Ammon's horn (tissue), 1 donor: ENCODE measurements around the gene GCLC.
"Not testable (repeated sequence)": the region's sequence is repeated elsewhere in the genome, so short reads cannot be mapped to it uniquely, and the experiment has no call there.

Experiments
- DNase-seq: peaks from one replicate; pipeline ENCODE4 v3.0.0-alpha.2; 2016; ENCODE audit warnings: low spot score

The GCLC gene

DNA sequence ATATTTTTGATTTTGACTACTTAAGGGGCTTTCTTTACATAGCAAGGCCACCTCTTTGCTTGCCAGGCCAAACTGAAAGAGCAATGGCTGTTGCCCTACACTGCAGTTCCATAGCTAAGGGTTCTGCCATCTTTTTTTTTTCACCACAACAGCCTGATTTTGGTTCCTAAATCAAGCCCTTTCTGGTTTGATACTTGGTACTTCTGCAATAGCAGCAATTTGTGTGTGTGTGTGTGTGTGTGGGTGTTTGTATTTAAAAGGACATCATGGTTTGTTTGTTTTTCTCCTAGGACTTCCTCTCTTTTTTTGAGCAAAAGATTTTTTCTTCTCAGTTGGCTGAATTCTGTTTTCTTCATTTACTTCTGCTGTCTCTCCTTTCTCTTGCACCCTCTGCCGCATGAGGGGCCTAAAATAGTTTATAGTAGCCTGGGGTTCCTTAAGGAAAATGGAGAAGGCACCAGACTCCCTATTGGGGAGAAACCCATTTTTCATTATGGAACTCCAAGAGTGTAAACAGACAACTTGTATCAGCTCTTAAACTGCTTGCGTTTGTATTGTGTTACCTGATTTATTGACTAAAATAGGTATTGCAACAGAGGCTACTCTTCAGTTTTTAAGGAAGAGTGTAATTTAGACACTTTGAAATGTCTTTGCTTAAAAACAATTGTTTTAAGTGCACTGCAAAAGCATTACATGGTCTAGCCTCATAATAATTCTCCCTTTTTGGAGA is 12.2 kb upstream of the GCLC start:
- DNase-seq = no peak

- not testable (repeated sequence) for DNase-seq
These were observed 8.7 kb upstream of the GCLC start for GRCh38 chr6:53553600-53553999.

GRCh38 chr6:53551681-53552080 is 6.8 kb upstream of the GCLC start:
- not testable (repeated sequence) for DNase-seq

DNA sequence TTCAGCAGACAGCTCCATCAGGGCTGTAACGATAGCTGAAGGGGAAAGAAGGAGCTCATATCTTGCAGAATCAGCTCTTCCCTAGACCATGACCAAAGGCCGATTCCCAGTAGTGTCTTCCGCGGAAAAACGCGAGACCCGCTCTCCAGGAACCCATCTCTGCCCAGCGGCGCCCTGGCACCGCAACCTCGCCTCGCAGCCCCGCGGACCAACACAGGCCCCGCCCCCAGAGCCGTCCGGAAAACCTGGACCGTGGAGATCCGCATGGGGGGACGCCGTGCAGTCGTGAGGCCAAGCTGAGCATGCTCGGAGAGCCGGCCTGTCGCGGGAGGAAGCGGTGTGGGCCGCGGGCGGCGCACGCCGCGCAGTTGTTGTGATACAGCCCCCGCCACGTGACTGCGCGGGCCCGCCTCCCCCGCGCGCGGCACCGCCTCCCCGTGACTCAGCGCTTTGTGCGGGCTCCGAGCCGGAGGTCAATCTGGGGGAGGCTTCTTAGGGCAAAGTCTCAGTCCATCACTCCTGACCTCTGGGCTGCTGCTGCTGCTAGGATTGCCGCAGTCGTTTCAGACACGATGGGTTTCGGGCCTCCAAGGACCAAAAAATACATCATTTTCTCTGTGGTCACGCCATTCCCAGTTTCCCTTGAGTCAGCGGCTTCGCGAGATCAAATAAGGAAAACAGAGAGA is 3.1 kb upstream of the GCLC start:
- DNase-seq = peak; percentile 97

- DNase-seq = no peak
These were observed 2.4 kb upstream of the GCLC start for GRCh38 chr6:53547166-53547810.

DNA sequence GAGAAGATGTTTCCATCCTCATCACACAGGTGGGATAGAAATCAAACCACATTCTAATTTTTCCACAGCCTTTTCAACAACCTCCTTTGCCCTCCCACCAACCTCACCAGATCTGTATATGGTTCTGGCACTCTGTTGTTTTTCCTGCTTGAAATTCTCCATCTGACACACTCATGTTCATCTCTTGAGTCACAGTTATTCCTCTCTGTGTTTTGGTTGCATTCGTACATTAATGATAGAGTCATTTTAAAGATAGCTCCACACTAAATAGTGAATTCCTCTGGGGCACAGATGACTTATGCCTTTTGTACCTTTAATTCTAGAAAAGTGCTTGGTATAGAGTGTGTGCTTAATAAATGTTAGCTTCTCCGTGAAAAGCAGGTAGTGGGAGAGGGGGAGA is 1.4 kb upstream of the GCLC start:
- DNase-seq = no peak

GRCh38 chr6:53544217-53544469 is 758 bp downstream of the GCLC start:
- DNase-seq = no peak

- DNase-seq = peak; percentile 27
These were observed 1.3 kb downstream of the GCLC start for GRCh38 chr6:53543359-53544216.

GRCh38 chr6:53541900-53542299 is 3.0 kb downstream of the GCLC start:
- DNase-seq = no peak

- DNase-seq = no peak
These were observed 4.7 kb downstream of the GCLC start for GRCh38 chr6:53540129-53540692.

DNA sequence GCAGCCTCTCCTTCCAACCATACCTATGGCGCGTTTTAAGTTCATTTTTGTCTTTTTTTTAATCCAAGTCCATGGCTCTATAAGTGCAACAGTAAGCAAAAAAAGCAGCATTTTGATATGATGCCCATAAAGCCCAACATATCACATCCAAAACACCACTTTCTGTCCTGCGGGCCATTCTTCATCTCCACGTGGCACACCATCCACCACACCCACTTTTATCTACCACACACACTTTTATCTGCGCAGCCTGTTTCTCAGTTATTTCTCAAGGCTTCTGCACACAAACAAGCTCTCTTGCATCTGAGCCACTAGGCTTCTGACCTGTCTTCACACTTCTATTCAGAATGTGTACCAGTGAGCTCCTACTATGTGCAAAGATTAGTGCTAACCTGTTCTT is 5.3 kb downstream of the GCLC start:
- no peak for DNase-seq

- no peak for DNase-seq
These were observed 8.3 kb downstream of the GCLC start for GRCh38 chr6:53536561-53536960.

GRCh38 chr6:53532942-53533341 is 12.0 kb downstream of the GCLC start:
- no peak for DNase-seq

- no peak for DNase-seq
These were observed 12.7 kb downstream of the GCLC start for GRCh38 chr6:53532061-53532797.

DNA sequence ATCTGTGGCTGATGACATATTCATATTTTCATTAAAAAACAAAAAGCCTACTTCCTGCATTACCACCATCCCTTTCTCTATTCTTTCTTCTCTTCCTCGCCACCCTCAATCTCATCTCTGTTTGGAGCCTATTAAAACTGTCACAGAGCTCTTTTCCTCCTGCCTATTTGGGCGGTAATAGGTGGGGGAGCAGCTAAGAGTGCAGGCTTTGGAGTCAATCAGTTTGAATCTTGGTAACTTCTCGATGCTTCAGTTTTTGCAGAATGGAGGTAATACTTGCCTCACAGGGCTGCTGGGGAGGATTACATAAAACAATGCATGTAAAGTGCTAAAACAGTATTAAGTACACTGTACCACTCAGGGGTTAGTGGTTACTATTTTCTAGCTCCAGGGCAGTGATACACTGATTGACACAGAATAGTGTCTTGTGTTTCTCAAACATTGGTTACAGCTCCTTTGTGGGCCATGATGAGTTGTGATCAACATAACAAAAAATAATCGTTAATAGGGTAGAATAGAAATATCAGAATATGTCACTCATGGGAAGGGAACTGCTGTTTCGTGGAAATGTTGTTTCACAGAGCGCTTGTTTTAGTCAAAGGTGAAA is 14.0 kb downstream of the GCLC start:
- DNase-seq = no peak

GRCh38 chr6:53530346-53530745 is 14.6 kb downstream of the GCLC start:
- no peak for DNase-seq

GRCh38 chr6:53529324-53530036 is 15.4 kb downstream of the GCLC start:
- no peak for DNase-seq

DNA sequence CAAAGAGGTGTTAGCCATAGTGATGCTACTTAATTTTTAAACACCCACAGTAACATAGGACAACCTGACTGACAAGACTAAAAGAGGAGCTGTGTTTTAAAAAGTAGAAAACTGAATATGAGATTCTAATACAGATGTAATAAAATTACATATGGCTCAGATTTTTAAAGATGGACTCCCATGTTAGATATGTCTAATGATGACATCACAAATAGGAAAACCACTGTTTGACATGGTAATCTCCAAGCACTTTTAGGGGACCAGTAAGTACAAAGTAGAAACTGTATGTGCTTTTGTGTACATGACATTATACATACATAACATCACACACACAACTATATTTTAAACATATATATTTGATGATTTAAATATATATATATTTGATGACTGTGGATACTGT is 16.8 kb downstream of the GCLC start:
- no peak for DNase-seq

GRCh38 chr6:53527249-53527765 is 17.6 kb downstream of the GCLC start:
- no peak for DNase-seq

DNA sequence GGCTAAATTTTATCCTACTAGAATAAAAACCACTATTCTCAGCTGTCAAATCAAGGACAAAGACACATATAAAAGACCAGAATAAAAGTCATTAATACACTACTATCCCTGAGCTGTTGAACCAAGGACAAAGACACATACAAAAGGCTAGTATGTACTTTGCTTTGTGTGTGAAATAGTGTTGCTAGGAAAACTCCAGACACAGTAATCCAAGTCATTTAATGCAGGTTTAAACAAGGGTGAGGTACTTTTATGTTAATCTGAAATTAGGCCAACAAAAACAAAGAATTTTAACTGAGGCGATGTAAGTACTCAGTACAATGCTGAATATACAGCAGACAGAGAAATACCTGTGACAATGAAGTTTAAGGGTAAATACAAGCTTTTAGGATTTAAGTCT is 18.9 kb downstream of the GCLC start:
- DNase-seq = no peak
